ENCODE measurements around the gene PNN. TPM values are rescaled to one million over a fixed set of nuclear protein-coding genes. Genes with fewer than 3 reads are reported as not detected.
"Not testable (repeated sequence)": the region's sequence is repeated elsewhere in the genome, so short reads cannot be mapped to it uniquely, and the experiment has no call there.

Gene PNN
- total RNA-seq, 1 donor from 2014 or later, result 30.1 TPM

- no peak overlapping the region for H3K4me3 ChIP-seq
- H3K9me3 ChIP-seq (replicated peaks), result no peaks in the 10 kb centered on the region
- H3K36me3 ChIP-seq, result peaks cover 78% of the 10 kb centered on the region
- no peak overlapping the region for H3K27ac ChIP-seq (replicated peaks)
- H3K4me1 ChIP-seq, result peaks cover 15% of the 10 kb centered on the region
- no peaks in the 10 kb centered on the region for H3K27me3 ChIP-seq (ENCODE audit: low read depth)
- DNase-seq, result no peak
- intact Hi-C loops (cut with micrococcal nuclease), result no loop called here
- no peak for TF ChIP-seq CTCF (IDR thresholded peaks at IDR 0.05; ENCODE audit: borderline replicate concordance)
Measured at GRCh38 chr14:39182770-39183684, 8.0 kb downstream of the PNN start.

GRCh38 chr14:39183685-39184003 is 8.6 kb downstream of the PNN start:
- Histone ChIP-seq H3K36me3 (peaks cover 72% of the 10 kb centered on the region), H3K4me1 (peaks cover 15% of the 10 kb centered on the region)
- H3K9me3 ChIP-seq (replicated peaks); H3K27ac ChIP-seq (replicated peaks); H3K27me3 ChIP-seq (ENCODE audit: low read depth); DNase-seq; H3K4me3 ChIP-seq; intact Hi-C loops (cut with micrococcal nuclease): not testable (repeated sequence)

- H3K36me3 ChIP-seq, result peaks cover 61% of the 10 kb centered on the region
Measured at GRCh38 chr14:39184628-39185255, 9.7 kb downstream of the PNN start.

GRCh38 chr14:39185256-39186049 is 10.4 kb downstream of the PNN start:
- intact Hi-C loops (cut with micrococcal nuclease), result no loop called here
- H3K36me3 ChIP-seq, result peaks cover 54% of the 10 kb centered on the region

More at GRCh38 chr14:39184628-39185255, 9.7 kb downstream of the PNN start:
- Histone ChIP-seq H3K27ac (replicated peaks) (no peak overlapping the region), H3K4me1 (peaks cover 15% of the 10 kb centered on the region), H3K27me3 (ENCODE audit: low read depth) (no peaks in the 10 kb centered on the region), H3K4me3 (no peak overlapping the region), H3K9me3 (replicated peaks) (no peaks in the 10 kb centered on the region)
- no peak for TF ChIP-seq CTCF (IDR thresholded peaks at IDR 0.05; ENCODE audit: borderline replicate concordance)
- intact Hi-C loops (cut with micrococcal nuclease), result no loop called here
- no peak for DNase-seq

GRCh38 chr14:39186941-39187525 is 12.0 kb downstream of the PNN start:
- no peak overlapping the region for H3K4me3 ChIP-seq
- no peaks in the 10 kb centered on the region for H3K27me3 ChIP-seq (ENCODE audit: low read depth)
- DNase-seq, result no peak
- peaks cover 38% of the 10 kb centered on the region for H3K36me3 ChIP-seq
- H3K9me3 ChIP-seq (replicated peaks), result no peaks in the 10 kb centered on the region
- peaks cover 7% of the 10 kb centered on the region for H3K4me1 ChIP-seq
- no peak overlapping the region for H3K27ac ChIP-seq (replicated peaks)
- TF ChIP-seq CTCF (IDR thresholded peaks at IDR 0.05; ENCODE audit: borderline replicate concordance), result no peak
- intact Hi-C loops (cut with micrococcal nuclease), result no loop called here

More at GRCh38 chr14:39185256-39186049, 10.4 kb downstream of the PNN start:
- no peak for DNase-seq
- Histone ChIP-seq H3K27me3 (ENCODE audit: low read depth) (no peaks in the 10 kb centered on the region), H3K27ac (replicated peaks) (no peak overlapping the region), H3K4me1 (peaks cover 9% of the 10 kb centered on the region), H3K4me3 (no peak overlapping the region), H3K9me3 (replicated peaks) (no peaks in the 10 kb centered on the region)
- no peak for TF ChIP-seq CTCF (IDR thresholded peaks at IDR 0.05; ENCODE audit: borderline replicate concordance)
